Subcutaneous adipose tissue (tissue), 4 donors: ENCODE results near the gene EXOSC1. TPM values are rescaled to one million over a fixed set of nuclear protein-coding genes. Genes with fewer than 3 reads are reported as not detected.

Experiments used
- CTCF ChIP-seq: fragments of 450-650 bp; IDR thresholded peaks from one replicate; pipeline ENCODE4 v1.5.1; 2016; ENCODE audit warnings: low read depth, mild to moderate bottlenecking, control low read depth, antibody characterized with exemption, moderate library complexity
- total RNA-seq, 4 donors: library from RNA; depleted of rRNA; stranded (reverse); fragments of >200 nt; gene quantifications; one replicate each; pipeline ENCODE4 v1.1.0, GENCODE V29; 2016

Gene EXOSC1
- total RNA-seq, 4 donors from 2014 or later = 20.5 to 25.8 (median 22.9) TPM

- no peak for TF ChIP-seq CTCF
Observed at GRCh38 chr10:97466755-97467154, 20.9 kb upstream of the EXOSC1 start.

- TF ChIP-seq CTCF = no peak
Observed at GRCh38 chr10:97465982-97466381, 20.2 kb upstream of the EXOSC1 start.

- TF ChIP-seq CTCF = no peak
Observed at GRCh38 chr10:97464226-97464625, 18.4 kb upstream of the EXOSC1 start.

GRCh38 chr10:97463363-97464132 is 17.7 kb upstream of the EXOSC1 start:
- no peak for TF ChIP-seq CTCF

GRCh38 chr10:97462309-97462708 is 16.5 kb upstream of the EXOSC1 start:
- TF ChIP-seq CTCF = no peak

GRCh38 chr10:97459933-97460332 is 14.1 kb upstream of the EXOSC1 start:
- TF ChIP-seq CTCF = no peak

- no peak for TF ChIP-seq CTCF
Observed at GRCh38 chr10:97459111-97459510, 13.3 kb upstream of the EXOSC1 start.
